ENCODE measurements around the gene ADGRG3.
A peak's percentile ranks its signal among the peaks of the same experiment; 100 is the strongest.

Gene ADGRG3

DNA sequence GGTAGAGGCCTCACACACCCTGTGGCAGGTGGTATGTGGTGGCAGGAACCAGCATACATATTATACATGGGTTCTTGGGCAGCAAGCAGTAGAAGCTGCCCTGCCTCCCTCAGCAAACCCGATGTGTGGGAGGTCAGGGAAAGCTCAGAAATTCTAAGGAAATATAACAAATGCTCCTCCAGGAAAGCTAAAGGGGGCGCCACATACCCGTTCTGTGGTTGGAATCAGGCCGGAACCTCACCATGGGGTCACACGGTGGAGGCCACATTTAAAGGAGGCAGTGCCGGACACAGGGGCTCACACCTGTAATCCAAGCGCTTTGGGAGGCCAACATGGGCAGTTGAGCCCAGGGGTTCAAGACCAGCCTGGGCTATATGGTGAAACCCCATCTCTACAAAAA, 55.1 kb downstream of the ADGRG3 start:
- H3K4me3 Mint-ChIP-seq: no peak overlapping the region
- H3K9me3 Mint-ChIP-seq: no peaks in the 10 kb centered on the region
- H3K27me3 Mint-ChIP-seq (ENCODE audit: low read depth): peaks cover 3% of the 10 kb centered on the region
- no peak overlapping the region for H3K27ac Mint-ChIP-seq
- TF ChIP-seq, protein P1, sequence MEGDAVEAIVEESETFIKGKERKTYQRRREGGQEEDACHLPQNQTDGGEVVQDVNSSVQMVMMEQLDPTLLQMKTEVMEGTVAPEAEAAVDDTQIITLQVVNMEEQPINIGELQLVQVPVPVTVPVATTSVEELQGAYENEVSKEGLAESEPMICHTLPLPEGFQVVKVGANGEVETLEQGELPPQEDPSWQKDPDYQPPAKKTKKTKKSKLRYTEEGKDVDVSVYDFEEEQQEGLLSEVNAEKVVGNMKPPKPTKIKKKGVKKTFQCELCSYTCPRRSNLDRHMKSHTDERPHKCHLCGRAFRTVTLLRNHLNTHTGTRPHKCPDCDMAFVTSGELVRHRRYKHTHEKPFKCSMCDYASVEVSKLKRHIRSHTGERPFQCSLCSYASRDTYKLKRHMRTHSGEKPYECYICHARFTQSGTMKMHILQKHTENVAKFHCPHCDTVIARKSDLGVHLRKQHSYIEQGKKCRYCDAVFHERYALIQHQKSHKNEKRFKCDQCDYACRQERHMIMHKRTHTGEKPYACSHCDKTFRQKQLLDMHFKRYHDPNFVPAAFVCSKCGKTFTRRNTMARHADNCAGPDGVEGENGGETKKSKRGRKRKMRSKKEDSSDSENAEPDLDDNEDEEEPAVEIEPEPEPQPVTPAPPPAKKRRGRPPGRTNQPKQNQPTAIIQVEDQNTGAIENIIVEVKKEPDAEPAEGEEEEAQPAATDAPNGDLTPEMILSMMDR (IDR thresholded peaks at IDR 0.05; ENCODE audit: unreplicated experiment in 3 of 3): peak in 1 of 3 experiments; percentile 22
- no peaks in the 10 kb centered on the region for H3K36me3 Mint-ChIP-seq (ENCODE audit: low read depth)
- H3K4me1 Mint-ChIP-seq: no peaks in the 10 kb centered on the region

DNA sequence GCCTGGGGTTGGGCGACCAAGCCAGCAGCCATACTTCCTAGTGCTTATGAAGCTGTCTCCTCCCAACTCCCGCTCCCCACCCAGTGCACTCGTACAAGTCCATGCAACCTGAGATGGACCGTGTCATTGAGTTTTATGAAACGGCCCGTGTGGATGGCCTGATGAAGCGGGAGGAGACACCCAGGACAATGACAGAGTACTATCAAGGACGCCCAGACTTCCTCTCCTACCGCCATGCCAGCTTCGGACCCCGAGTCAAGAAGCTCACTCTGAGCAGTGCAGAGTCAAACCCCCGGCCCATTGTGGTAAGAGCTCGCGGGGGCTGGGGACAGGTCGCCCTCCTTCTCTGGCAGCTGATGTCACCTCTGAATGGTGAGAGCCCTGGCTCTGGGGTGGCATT, 56.4 kb downstream of the ADGRG3 start:
- Mint-ChIP-seq H3K4me1 (no peaks in the 10 kb centered on the region), H3K27ac (no peak overlapping the region), H3K27me3 (ENCODE audit: low read depth) (peaks cover 3% of the 10 kb centered on the region), H3K36me3 (ENCODE audit: low read depth) (no peaks in the 10 kb centered on the region), H3K4me3 (no peak overlapping the region), H3K9me3 (no peaks in the 10 kb centered on the region)
- TF ChIP-seq, protein P1 (IDR thresholded peaks at IDR 0.05; ENCODE audit: unreplicated experiment in 3 of 3): no peak

DNA sequence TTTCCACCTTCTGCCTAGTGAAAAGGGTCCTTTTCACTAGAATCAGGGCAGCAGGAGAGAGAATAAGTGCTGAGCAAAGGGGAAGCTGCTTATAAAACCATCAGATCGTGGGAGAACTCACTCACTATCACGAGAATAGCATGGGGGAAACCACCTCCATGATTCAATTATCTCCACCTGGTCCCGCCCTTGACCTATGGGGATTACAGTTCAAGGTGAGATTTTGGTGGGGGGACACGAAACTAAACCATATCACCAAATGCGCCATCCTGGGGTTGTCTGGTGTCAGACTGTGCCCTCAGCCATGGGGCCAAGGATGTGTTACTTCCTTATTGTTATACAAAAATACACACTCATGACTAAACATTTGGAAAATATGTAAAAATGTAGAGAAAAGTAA, 57.0 kb downstream of the ADGRG3 start:
- peaks cover 3% of the 10 kb centered on the region for H3K27me3 Mint-ChIP-seq (ENCODE audit: low read depth)
- no peak overlapping the region for H3K4me3 Mint-ChIP-seq
- no peaks in the 10 kb centered on the region for H3K9me3 Mint-ChIP-seq
- no peaks in the 10 kb centered on the region for H3K36me3 Mint-ChIP-seq (ENCODE audit: low read depth)
- H3K27ac Mint-ChIP-seq: no peak overlapping the region
- TF ChIP-seq, protein P1 (IDR thresholded peaks at IDR 0.05; ENCODE audit: unreplicated experiment in 3 of 3): no peak
- no peaks in the 10 kb centered on the region for H3K4me1 Mint-ChIP-seq

DNA sequence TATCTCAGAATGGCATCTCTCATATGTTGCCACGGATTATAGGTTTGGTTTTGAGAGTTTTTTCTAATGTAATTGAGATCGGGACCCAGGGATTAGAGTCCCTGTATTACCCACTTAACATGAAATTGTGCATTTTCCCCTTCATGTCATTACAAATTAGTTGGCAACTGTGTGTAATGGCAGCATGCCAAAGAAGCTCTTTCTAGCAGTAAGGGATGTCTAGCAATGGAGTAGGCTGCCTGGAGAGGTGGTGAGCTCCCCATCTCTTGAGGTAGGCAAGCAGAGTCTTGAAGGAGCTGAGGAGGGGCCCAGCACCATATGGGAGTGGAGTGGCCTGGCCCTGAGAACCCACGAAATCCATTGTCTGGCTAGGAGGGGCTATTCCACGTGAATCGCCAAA, 57.4 kb downstream of the ADGRG3 start:
- H3K4me3 Mint-ChIP-seq: no peak overlapping the region
- no peaks in the 10 kb centered on the region for H3K36me3 Mint-ChIP-seq (ENCODE audit: low read depth)
- no peaks in the 10 kb centered on the region for H3K4me1 Mint-ChIP-seq
- H3K27ac Mint-ChIP-seq: no peak overlapping the region
- TF ChIP-seq, protein P1 (IDR thresholded peaks at IDR 0.05; ENCODE audit: unreplicated experiment in 3 of 3): no peak
- H3K27me3 Mint-ChIP-seq (ENCODE audit: low read depth): peaks cover 3% of the 10 kb centered on the region
- H3K9me3 Mint-ChIP-seq: no peaks in the 10 kb centered on the region

DNA sequence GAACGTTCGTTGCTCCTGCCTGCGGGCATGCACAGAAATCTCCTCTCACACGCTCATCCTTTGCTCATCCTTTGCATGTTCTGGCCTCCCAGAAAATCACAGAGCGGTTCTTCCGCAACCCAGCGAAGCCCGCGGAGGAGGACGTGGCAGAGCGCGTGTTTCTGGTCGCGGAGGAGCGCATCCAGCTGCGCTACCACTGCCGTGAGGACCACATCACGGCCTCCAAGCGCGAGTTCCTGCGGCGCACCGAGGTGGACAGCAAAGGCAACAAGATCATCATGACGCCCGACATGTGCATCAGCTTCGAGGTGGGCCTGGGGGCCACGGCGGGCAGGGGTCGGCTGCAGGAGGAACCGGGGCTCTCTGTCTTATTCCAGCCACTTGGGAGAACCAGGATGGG, 57.9 kb downstream of the ADGRG3 start:
- Mint-ChIP-seq H3K27ac (no peak overlapping the region), H3K4me3 (no peak overlapping the region), H3K4me1 (no peaks in the 10 kb centered on the region), H3K9me3 (no peaks in the 10 kb centered on the region), H3K27me3 (ENCODE audit: low read depth) (peaks cover 3% of the 10 kb centered on the region), H3K36me3 (ENCODE audit: low read depth) (no peaks in the 10 kb centered on the region)
- TF ChIP-seq, protein P1 (IDR thresholded peaks at IDR 0.05; ENCODE audit: unreplicated experiment in 3 of 3): no peak

DNA sequence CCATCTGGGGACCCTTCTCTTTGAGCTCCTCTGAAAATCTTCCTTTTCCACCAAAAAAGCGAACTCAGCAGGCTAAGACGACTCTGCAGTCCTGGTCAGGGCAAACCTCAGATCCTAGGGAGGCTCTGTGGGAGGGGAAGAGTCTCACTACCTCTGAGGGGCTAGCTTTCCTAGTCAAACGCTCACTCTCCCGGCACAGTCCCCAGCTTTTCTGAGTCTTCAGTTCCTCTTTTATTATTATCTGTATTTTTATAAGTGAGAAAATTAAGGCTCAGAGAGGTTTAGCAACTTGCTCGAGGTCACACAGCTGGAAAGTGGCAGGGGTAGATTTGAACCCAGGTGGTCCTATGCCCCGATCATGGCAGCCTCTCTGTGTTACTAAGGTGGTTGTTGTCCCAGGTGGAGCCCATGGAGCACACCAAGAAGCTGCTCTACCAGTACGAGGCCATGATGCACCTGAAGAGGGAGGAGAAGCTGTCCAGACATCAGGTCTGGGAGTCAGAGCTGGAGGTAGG, 58.4 kb downstream of the ADGRG3 start:
- TF ChIP-seq, protein P1 (IDR thresholded peaks at IDR 0.05; ENCODE audit: unreplicated experiment in 3 of 3): no peak
- H3K9me3 Mint-ChIP-seq: no peaks in the 10 kb centered on the region
- H3K4me1 Mint-ChIP-seq: peaks cover 5% of the 10 kb centered on the region
- no peak overlapping the region for H3K27ac Mint-ChIP-seq
- H3K4me3 Mint-ChIP-seq: no peak overlapping the region
- no peaks in the 10 kb centered on the region for H3K36me3 Mint-ChIP-seq (ENCODE audit: low read depth)
- H3K27me3 Mint-ChIP-seq (ENCODE audit: low read depth): peaks cover 3% of the 10 kb centered on the region
